ENCODE measurements around the gene PRUNE2. TPM values are rescaled to one million over a fixed set of nuclear protein-coding genes. Genes with fewer than 3 reads are reported as not detected.

PRUNE2 gene
- total and polyA plus RNA-seq, 2 of the 8 experiments (the other 6 are each of a cell fraction or from before 2014, with no cell fraction given), result 5.5 to 13.3 TPM

- no peak for TF ChIP-seq MAX (IDR thresholded peaks at IDR 0.05)
Measured at GRCh38 chr9:76730801-76731200, 175.1 kb downstream of the PRUNE2 start (continued).

Measured in H1 (cell line).